Measurements from ENCODE around the gene LRP5.
"Not testable (repeated sequence)": the region's sequence is repeated elsewhere in the genome, so short reads cannot be mapped to it uniquely, and the experiment has no call there.

LRP5 gene

DNA sequence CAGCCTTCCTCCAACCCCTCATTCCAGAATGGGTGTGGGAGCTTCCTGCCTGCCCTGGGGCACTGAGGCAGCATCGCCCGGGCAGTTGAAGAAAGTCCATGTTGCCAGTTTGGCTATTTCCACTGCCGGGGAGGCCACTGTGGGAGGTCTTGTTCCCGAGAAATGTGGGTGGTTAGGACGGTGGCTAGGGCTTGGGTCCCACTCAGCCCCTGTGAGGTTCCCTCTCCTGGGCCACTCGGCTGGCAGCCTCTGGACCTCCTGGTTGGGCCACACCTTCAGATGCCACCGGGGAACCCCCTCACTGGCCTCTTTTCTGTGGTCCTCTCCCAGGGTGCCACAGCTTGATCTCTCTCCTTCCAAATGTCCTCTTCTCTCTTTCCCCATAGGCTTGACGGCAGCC lies 143.1 kb downstream of the LRP5 start:
- TF ChIP-seq CTCF (IDR thresholded peaks at IDR 0.05; ENCODE audit: low read depth, low read length, poor library complexity, severe bottlenecking) (no peak), EZH2phosphoT487 (IDR thresholded peaks at IDR 0.05; ENCODE audit: borderline replicate concordance, low read length) (no peak)
- Histone ChIP-seq H3K79me2 (ENCODE audit: control insufficient read depth, low read length) (peaks cover 3% of the 10 kb centered on the region; the same call in 1 of the 2 replicates), H3K4me3 (ENCODE audit: low read length) (no peak overlapping the region), H3K36me3 (ENCODE audit: control insufficient read depth, low read length) (no peaks in the 10 kb centered on the region), H4K20me1 (ENCODE audit: control insufficient read depth, insufficient read depth, low read depth, low read length) (no peaks in the 10 kb centered on the region), H3K27ac (ENCODE audit: low read depth, low read length) (no peak overlapping the region), H3K27me3 (ENCODE audit: control insufficient read depth, low read length) (no peaks in the 10 kb centered on the region), H3K9me3 (ENCODE audit: control insufficient read depth, insufficient read depth, low read length) (no peaks in the 10 kb centered on the region), H3K4me2 (ENCODE audit: low read length) (no peak overlapping the region), H3K9me2 (replicated peaks; ENCODE audit: control insufficient read depth, low read length) (no peaks in the 10 kb centered on the region), H3F3A (ENCODE audit: control insufficient read depth, insufficient read depth) (no peaks in the 10 kb centered on the region), H3K4me1 (ENCODE audit: control insufficient read depth, low read length) (peaks cover 9% of the 10 kb centered on the region)

DNA sequence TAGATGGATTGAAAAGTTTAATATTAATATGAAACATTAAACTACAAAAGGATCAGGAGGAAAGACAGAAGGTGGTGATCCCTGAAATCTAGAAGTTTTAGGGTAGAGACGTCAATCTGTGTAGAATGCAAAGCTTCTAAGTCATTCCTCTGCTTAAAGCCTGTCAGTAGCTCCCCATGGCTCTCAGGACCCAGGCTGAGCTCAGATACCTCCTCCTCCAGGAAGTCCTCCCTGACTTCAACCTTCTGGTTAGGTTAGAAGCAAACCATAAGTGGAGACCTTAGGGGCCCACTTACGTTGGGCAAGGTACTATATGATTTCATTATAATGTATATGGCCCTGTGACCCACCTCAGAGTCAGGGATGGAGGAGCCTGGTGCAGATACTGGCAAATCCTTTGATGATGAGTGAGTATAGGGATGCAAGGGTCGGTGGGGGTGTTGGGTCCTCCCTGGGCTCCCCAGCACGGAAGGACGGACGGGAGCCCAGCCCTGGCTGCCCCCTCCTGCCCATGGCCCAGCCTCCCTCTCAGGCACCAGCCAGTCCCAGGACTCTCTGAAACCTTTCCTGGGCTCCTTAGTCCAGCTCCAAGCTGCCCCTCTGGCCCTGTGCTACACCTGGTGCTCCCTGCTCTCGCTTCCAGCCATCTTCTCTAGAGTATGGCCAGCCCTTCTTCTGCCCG lies 145.0 kb downstream of the LRP5 start:
- TF ChIP-seq EZH2phosphoT487 (IDR thresholded peaks at IDR 0.05; ENCODE audit: borderline replicate concordance, low read length) (no peak), CTCF (IDR thresholded peaks at IDR 0.05; ENCODE audit: low read depth, low read length, poor library complexity, severe bottlenecking) (no peak)
- Histone ChIP-seq H3K9me2 (replicated peaks; ENCODE audit: control insufficient read depth, low read length) (no peaks in the 10 kb centered on the region), H3K36me3 (ENCODE audit: control insufficient read depth, low read length) (peaks cover 9% of the 10 kb centered on the region), H3K27ac (ENCODE audit: low read depth, low read length) (no peak overlapping the region), H3F3A (ENCODE audit: control insufficient read depth, insufficient read depth) (no peaks in the 10 kb centered on the region), H3K4me1 (ENCODE audit: control insufficient read depth, low read length) (peaks cover 17% of the 10 kb centered on the region), H3K27me3 (ENCODE audit: control insufficient read depth, low read length) (no peaks in the 10 kb centered on the region), H3K79me2 (ENCODE audit: control insufficient read depth, low read length) (peaks cover 21% of the 10 kb centered on the region), H3K4me2 (ENCODE audit: low read length) (no peak overlapping the region), H3K4me3 (ENCODE audit: low read length) (no peak overlapping the region), H3K9me3 (ENCODE audit: control insufficient read depth, insufficient read depth, low read length) (no peaks in the 10 kb centered on the region), H4K20me1 (ENCODE audit: control insufficient read depth, insufficient read depth, low read depth, low read length) (peaks cover 9% of the 10 kb centered on the region)

GRCh38 chr11:68457898-68458249 lies 145.5 kb downstream of the LRP5 start:
- no peak for TF ChIP-seq EZH2phosphoT487 (IDR thresholded peaks at IDR 0.05; ENCODE audit: borderline replicate concordance, low read length)
- no peak for TF ChIP-seq CTCF (IDR thresholded peaks at IDR 0.05; ENCODE audit: low read depth, low read length, poor library complexity, severe bottlenecking)
- Histone ChIP-seq H3K4me1 (ENCODE audit: control insufficient read depth, low read length) (peaks cover 22% of the 10 kb centered on the region), H3K27ac (ENCODE audit: low read depth, low read length) (no peak overlapping the region), H3K4me3 (ENCODE audit: low read length) (no peak overlapping the region), H3K4me2 (ENCODE audit: low read length) (no peak overlapping the region), H3K79me2 (ENCODE audit: control insufficient read depth, low read length) (peaks cover 26% of the 10 kb centered on the region), H3K36me3 (ENCODE audit: control insufficient read depth, low read length) (peaks cover 14% of the 10 kb centered on the region), H3F3A (ENCODE audit: control insufficient read depth, insufficient read depth) (no peaks in the 10 kb centered on the region), H4K20me1 (ENCODE audit: control insufficient read depth, insufficient read depth, low read depth, low read length) (peaks cover 15% of the 10 kb centered on the region), H3K27me3 (ENCODE audit: control insufficient read depth, low read length) (no peaks in the 10 kb centered on the region), H3K9me2 (replicated peaks; ENCODE audit: control insufficient read depth, low read length) (no peaks in the 10 kb centered on the region), H3K9me3 (ENCODE audit: control insufficient read depth, insufficient read depth, low read length) (no peaks in the 10 kb centered on the region)

DNA sequence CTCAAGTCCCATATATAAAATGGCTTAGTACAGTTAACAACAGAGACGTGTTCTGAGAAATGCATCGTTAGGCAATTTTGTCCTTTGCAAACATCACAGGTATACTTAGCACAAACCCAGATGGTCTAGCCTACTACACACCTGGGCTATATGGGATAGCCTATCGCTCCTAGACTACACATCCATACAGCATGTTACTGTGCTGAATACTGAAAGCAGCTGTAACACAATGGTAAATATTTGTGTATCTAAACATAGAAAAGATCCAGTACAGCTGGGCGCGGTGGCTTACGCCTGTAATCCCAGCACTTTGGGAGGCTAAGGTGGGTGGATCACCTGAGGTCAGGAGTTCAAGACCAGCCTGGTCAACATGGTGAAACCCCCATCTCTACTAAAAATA lies 145.9 kb downstream of the LRP5 start:
- H3K27me3 ChIP-seq (ENCODE audit: control insufficient read depth, low read length); H3K4me2 ChIP-seq (ENCODE audit: low read length): not testable (repeated sequence)
- H3K36me3 ChIP-seq (ENCODE audit: control insufficient read depth, low read length), result peaks cover 17% of the 10 kb centered on the region

More for the DNA sequence above, 145.9 kb downstream of the LRP5 start:
- Histone ChIP-seq H4K20me1 (ENCODE audit: control insufficient read depth, insufficient read depth, low read depth, low read length) (peaks cover 17% of the 10 kb centered on the region), H3K79me2 (ENCODE audit: control insufficient read depth, low read length) (peaks cover 31% of the 10 kb centered on the region), H3K4me1 (ENCODE audit: control insufficient read depth, low read length) (peaks cover 27% of the 10 kb centered on the region)
- H3K27ac ChIP-seq (ENCODE audit: low read depth, low read length); H3K9me3 ChIP-seq (ENCODE audit: control insufficient read depth, insufficient read depth, low read length); H3K9me2 ChIP-seq (replicated peaks; ENCODE audit: control insufficient read depth, low read length); H3F3A ChIP-seq (ENCODE audit: control insufficient read depth, insufficient read depth); H3K4me3 ChIP-seq (ENCODE audit: low read length): not testable (repeated sequence)
